GM12801 (cell line): ENCODE measurements around the gene PPP1R17.

Source experiments
- TF ChIP-seq, protein P1 (sequence below): IDR thresholded peaks from one replicate; pipeline ENCODE4 v1.5.1; 2011; ENCODE audit warnings: control low read depth; ENCODE audit not compliant: insufficient read length; ENCODE audit errors: extremely low read depth

PPP1R17 gene

DNA sequence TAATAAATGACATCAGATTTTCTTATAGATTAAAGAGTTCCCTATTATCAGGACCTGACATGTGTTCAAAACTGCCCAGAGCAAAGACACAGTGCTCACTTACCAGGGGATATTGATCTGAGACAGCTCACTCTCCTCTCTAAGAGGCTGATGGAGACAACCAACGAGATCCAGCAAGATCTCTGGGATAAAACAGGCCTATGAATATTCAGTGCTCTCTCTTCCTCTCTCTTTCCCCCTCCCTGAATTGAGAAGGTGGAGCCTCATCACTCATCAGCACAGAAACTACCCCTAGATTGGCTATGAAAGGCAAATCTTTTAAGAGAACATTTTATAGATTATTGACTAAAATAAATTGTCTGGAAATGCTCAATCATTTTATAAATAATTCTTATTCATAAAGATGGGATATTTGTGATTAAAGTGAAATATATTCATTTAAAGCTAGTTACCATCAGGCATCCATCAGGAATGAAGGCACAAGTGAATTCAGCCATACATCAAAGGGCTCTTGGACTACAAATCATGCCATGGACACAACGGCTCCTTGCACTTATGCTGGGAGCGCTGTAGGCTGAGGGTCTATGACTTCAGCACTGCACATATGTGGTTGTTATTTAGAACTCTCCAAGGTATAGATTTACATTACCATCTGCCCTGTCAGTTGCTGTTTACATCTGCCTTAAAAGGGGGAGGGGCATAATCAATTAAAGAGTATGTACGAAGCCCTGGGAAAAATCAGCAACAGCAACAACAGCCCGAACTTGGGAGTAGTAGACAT lies 3.4 kb upstream of the PPP1R17 start:
- TF ChIP-seq, protein P1, sequence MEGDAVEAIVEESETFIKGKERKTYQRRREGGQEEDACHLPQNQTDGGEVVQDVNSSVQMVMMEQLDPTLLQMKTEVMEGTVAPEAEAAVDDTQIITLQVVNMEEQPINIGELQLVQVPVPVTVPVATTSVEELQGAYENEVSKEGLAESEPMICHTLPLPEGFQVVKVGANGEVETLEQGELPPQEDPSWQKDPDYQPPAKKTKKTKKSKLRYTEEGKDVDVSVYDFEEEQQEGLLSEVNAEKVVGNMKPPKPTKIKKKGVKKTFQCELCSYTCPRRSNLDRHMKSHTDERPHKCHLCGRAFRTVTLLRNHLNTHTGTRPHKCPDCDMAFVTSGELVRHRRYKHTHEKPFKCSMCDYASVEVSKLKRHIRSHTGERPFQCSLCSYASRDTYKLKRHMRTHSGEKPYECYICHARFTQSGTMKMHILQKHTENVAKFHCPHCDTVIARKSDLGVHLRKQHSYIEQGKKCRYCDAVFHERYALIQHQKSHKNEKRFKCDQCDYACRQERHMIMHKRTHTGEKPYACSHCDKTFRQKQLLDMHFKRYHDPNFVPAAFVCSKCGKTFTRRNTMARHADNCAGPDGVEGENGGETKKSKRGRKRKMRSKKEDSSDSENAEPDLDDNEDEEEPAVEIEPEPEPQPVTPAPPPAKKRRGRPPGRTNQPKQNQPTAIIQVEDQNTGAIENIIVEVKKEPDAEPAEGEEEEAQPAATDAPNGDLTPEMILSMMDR = no peak

GRCh38 chr7:31688372-31688771 lies 1.4 kb downstream of the PPP1R17 start:
- TF ChIP-seq, protein P1 = no peak

DNA sequence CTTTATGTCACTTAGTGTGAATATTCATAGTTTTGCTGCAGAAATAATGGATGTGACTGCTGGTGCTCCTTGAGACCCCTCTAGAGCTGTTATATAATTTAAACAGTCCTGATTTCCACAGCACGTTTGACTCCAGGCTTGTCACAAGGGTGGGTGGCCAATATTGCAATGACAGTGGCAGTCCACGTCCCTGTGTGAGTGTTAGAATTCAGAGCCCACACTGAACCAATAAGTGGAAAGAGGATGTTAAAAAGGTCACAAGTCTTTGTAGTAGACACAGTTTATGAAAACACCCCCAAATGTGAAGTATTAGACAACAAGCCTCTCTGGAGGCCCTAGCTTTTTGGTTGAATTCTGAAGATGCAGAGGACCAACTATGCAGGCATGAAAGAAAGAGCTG lies 2.0 kb downstream of the PPP1R17 start:
- TF ChIP-seq, protein P1 = no peak

DNA sequence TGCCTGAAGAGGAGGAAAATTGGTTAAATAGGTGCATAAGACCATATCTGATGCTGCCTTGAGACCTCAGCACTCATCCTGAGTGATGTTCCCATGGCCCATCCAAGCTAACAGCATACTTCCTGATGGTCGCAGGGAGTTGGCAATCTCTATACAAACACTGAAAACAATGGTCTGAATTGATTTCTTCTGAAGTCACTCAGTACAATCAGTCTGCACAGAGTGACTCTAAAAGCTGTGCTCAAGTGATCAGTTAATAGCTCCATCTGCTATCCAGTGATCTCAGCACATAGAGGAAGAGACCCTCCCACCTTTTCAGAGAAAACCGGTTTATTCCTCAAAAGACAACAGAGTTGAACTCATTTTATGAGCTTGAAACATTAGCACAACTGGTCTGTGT lies 3.9 kb downstream of the PPP1R17 start:
- TF ChIP-seq, protein P1 = no peak

GRCh38 chr7:31692451-31692850 lies 5.4 kb downstream of the PPP1R17 start:
- TF ChIP-seq, protein P1 = no peak

GRCh38 chr7:31692871-31693270 lies 5.9 kb downstream of the PPP1R17 start:
- TF ChIP-seq, protein P1 = no peak

DNA sequence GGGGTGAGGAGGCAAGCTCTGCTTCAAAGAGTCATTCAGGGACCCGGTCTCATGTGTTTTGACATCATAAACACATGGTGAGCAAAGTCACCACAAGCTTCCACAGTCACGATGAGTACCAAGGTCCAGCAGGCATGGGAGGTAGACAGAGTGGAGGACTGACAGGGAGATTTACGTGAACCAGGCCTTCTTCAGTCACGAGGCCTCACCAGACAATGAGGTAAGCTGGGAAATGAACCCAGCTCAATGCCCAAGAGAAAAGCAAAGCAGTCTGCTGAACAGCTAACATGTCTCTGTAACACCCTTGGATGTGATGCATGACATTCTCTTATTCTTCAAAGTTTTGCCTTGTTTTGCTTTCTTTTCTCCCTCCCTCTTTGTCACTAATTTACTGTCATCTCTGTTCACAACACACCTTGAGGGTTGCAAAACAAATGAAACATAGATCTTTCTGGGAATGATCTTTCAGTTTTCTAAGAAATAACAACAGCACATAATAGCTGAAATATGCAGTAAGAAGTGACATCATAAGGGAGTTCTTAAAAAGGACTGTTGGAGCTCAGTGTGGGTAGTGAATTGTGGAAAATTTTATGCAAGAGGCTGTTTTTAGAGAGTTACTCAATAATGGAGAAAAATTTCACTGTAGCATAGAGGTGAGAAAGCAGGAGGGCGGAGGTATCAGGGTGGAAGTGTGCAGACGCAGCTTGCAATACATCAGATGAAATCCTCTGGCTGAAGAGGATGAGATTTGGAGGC lies 9.0 kb downstream of the PPP1R17 start:
- TF ChIP-seq, protein P1 = no peak
